K562 (cell line): ENCODE results near the gene WWP2.

Experiments used
- COPS2 ChIP-seq: fragments of 450-650 bp; conservative IDR thresholded peaks from 2 replicates; pipeline ENCODE4 v1.6.1; 2016; ENCODE audit warnings: mild to moderate bottlenecking, moderate library complexity
- EP300 ChIP-seq: IDR thresholded peaks from 2 replicates; pipeline ENCODE4 v1.6.1; 2012; ENCODE audit warnings: low read length, improper control_type of control experiment
- GMEB1 ChIP-seq: fragments of 250-450 bp; sonication (Bioruptor Pico); IDR thresholded peaks from 2 replicates; pipeline ENCODE4 v1.4.0; 2020; ENCODE audit warnings: mild to moderate bottlenecking
- POLR2A ChIP-seq: fragments of 450-650 bp; conservative IDR thresholded peaks from 2 replicates; pipeline ENCODE4 v1.6.1; 2016
- SMC3 ChIP-seq: conservative IDR thresholded peaks from 2 replicates; pipeline ENCODE4 v1.6.1; 2011; ENCODE audit warnings: low read depth, low read length, improper control_type of control experiment; ENCODE audit not compliant: insufficient read depth
- ZNF76 ChIP-seq: fragments of 250-450 bp; sonication (Bioruptor Pico); IDR thresholded peaks from 2 replicates; pipeline ENCODE4 v1.4.0; 2020; ENCODE audit warnings: mild to moderate bottlenecking, moderate library complexity, borderline replicate concordance

DNA sequence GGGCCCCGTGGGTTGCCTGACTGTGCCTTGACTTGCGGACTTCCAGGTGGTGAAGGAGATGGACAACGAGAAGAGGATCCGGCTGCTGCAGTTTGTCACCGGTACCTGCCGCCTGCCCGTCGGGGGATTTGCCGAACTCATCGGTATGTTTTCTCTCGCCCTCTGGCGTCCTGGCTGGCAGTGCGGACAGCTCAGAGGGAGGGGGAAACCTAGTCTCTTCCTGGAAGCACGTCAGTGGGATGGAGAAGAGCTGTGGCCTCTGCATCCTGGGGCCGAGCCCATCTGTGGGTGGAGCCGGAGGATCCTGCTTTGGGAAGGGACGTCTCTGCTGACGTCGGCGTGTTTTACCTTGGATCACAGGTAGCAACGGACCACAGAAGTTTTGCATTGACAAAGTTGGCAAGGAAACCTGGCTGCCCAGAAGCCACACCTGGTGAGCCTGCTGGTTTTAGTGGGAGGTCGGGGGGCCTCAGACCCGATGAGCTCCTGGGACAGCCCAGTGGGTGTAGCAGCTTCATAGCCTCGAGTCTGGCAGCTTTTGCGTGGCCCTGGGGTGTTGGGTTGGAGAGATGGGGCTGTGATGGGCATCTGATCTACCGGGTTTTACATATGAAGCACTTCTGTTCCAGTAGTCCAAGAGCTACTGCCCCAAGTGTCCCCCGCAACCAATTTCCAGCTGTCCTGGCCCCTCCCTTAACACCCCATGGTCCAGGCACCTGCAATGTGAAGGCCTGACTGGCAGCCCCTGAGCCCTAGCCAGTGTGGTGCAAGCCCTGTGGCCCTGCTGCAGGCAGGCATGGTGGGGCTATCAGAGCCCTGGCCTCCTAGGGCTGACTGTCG lies 177.1 kb downstream of the WWP2 start:
- TF ChIP-seq POLR2A: no peak
- TF ChIP-seq COPS2: no peak
- no peak for TF ChIP-seq ZNF76
- TF ChIP-seq SMC3: no peak
- no peak for TF ChIP-seq GMEB1 (CRISPR knock-in tag)
- TF ChIP-seq EP300: no peak
